ENCODE results near the gene ZNF365. TPM values are rescaled to one million over a fixed set of nuclear protein-coding genes. Genes with fewer than 3 reads are reported as not detected.

Gene ZNF365, protein sequence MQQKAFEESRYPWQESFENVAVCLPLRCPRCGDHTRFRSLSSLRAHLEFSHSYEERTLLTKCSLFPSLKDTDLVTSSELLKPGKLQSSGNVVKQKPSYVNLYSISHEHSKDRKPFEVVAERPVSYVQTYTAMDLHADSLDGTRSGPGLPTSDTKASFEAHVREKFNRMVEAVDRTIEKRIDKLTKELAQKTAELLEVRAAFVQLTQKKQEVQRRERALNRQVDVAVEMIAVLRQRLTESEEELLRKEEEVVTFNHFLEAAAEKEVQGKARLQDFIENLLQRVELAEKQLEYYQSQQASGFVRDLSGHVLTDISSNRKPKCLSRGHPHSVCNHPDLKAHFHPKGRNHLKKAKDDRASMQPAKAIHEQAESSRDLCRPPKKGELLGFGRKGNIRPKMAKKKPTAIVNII
- total RNA-seq (2014; rRNA removed; shearing (Covaris generic); ENCODE audit: low replicate concordance): not detected in 2 replicates

DNA sequence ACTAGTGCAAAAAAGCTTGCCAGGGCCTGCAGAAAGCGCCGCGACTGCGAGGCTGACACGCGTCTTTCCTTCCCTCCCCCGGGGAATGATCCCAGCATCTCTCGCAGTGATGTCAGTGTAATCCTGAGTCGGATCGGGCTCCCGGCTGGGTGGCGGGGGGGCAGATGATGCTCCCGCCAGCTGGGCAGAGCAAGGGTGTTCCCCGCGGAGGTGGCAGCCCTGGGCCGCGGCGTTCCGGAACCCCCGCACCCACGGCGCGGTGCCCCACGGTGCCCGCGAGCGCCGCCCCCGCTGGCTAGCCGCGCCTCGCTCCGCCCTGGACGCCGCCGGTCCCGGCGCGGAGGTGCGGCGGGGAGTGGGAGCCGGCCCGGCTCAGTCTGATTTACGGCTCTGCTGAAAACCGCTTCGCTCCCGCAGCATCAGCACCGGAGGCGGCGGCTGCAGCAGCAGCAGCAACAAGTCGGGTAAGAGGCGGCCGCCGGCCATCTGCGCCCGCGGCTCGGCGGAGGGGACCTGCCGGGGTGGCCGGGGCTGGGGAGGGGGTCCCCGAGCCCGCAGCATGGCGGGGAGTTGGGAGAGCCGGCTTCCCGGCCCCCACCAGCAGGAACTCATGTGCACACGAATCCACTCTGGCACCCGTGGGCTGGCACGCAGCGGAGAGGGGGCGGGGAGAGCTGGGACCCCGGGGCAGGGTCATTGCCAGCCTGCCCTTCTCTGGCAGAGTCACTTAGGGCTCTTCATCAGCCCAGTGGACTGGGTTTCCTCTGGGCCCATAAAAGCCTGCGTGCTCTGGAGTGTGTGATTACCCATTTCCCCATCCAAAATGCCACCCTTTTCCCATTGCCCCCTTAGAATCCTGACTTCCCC is at the start of gene ZNF365:
ZNF365 (plus strand) TSS at position 375 of the 867 bp plus-strand sequence. CDS start 1,825 bp downstream, outside the sequence.
- no peak within 1 kb of the TSS for H3K4me3 ChIP-seq (ENCODE audit: low read length)
- H4K20me1 ChIP-seq (ENCODE audit: insufficient read depth, low read depth, low read length): no peaks in the 10 kb centered on the region
- no peak for DNase-seq
- H3K9ac ChIP-seq (ENCODE audit: low read length): no peak within 1 kb of the TSS
- H3K9me2 ChIP-seq (replicated peaks; ENCODE audit: insufficient read depth, low read length): no peaks in the 10 kb centered on the region
- no peak within 1 kb of the TSS for H2AFZ ChIP-seq (ENCODE audit: low read length)
- no peaks in the 10 kb centered on the region for H3K27me3 ChIP-seq (ENCODE audit: low read length)
- H3K27ac ChIP-seq (ENCODE audit: low read length): no peak within 1 kb of the TSS
- H3K4me2 ChIP-seq (ENCODE audit: low read depth, low read length, poor library complexity, severe bottlenecking): no peak within 1 kb of the TSS
- H3K79me2 ChIP-seq (ENCODE audit: low read length): no peaks in the 10 kb centered on the region
- no peaks in the 10 kb centered on the region for H3K4me1 ChIP-seq (ENCODE audit: low read length)
- H3K36me3 ChIP-seq (ENCODE audit: insufficient read depth, low read length): no peaks in the 10 kb centered on the region
- H3K9me3 ChIP-seq (ENCODE audit: low read length): no peaks in the 10 kb centered on the region

DNA sequence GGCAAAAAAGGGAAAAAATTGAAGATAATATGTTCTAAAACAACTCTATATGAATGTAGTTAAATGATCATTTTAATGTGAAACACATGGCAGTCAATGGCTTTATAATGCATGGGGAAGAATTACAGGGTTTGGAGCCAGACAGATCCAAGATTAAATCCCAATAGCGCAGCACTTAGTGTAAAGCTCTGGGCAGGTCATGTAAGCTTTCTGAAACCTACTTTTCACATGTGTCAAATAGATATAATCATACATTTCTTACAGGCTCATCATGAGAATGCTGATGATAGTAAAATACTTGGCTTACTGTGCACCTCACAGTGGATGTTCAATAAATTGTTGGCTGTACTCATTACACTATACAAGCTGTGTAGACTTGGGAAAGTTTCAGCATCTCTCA is 48.0 kb upstream of the ZNF365 start:
- Histone ChIP-seq H3K4me3 (ENCODE audit: low read length) (no peak overlapping the region), H3K27ac (ENCODE audit: low read length) (no peak overlapping the region), H2AFZ (ENCODE audit: low read length) (no peak overlapping the region), H3K4me2 (ENCODE audit: low read depth, low read length, poor library complexity, severe bottlenecking) (no peak overlapping the region), H3K27me3 (ENCODE audit: low read length) (no peaks in the 10 kb centered on the region), H3K9ac (ENCODE audit: low read length) (no peak overlapping the region), H3K9me2 (replicated peaks; ENCODE audit: insufficient read depth, low read length) (no peaks in the 10 kb centered on the region), H3K4me1 (ENCODE audit: low read length) (no peaks in the 10 kb centered on the region), H3K9me3 (ENCODE audit: low read length) (no peaks in the 10 kb centered on the region), H4K20me1 (ENCODE audit: insufficient read depth, low read depth, low read length) (no peaks in the 10 kb centered on the region), H3K79me2 (ENCODE audit: low read length) (no peaks in the 10 kb centered on the region), H3K36me3 (ENCODE audit: insufficient read depth, low read length) (no peaks in the 10 kb centered on the region)
- no peak for DNase-seq

DNA sequence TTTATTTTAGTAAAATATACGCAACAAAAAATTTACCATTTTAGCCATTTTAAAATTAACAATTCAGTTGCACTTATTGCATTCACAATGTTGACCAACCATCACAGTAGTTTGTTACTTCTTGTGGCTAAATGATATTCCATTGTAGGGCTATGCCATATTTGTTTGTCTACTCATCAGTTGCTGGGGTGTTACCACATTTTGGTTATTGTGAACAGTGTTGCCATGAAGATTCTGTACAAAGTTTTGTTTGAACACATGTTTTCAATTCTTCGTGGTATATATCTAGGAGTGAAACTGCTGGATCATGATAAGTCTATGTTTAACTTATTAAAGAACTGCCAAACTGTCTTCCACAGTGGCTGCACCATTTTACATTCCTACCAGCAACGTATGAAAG is 46.3 kb upstream of the ZNF365 start:
- Histone ChIP-seq H4K20me1 (ENCODE audit: insufficient read depth, low read depth, low read length) (no peaks in the 10 kb centered on the region), H3K4me3 (ENCODE audit: low read length) (no peak overlapping the region), H3K4me2 (ENCODE audit: low read depth, low read length, poor library complexity, severe bottlenecking) (no peak overlapping the region), H3K79me2 (ENCODE audit: low read length) (no peaks in the 10 kb centered on the region), H3K9me2 (replicated peaks; ENCODE audit: insufficient read depth, low read length) (no peaks in the 10 kb centered on the region), H3K4me1 (ENCODE audit: low read length) (no peaks in the 10 kb centered on the region), H3K36me3 (ENCODE audit: insufficient read depth, low read length) (no peaks in the 10 kb centered on the region), H3K9me3 (ENCODE audit: low read length) (no peaks in the 10 kb centered on the region), H3K27ac (ENCODE audit: low read length) (no peak overlapping the region), H3K27me3 (ENCODE audit: low read length) (no peaks in the 10 kb centered on the region), H2AFZ (ENCODE audit: low read length) (no peak overlapping the region), H3K9ac (ENCODE audit: low read length) (no peak overlapping the region)
- DNase-seq: no peak

DNA sequence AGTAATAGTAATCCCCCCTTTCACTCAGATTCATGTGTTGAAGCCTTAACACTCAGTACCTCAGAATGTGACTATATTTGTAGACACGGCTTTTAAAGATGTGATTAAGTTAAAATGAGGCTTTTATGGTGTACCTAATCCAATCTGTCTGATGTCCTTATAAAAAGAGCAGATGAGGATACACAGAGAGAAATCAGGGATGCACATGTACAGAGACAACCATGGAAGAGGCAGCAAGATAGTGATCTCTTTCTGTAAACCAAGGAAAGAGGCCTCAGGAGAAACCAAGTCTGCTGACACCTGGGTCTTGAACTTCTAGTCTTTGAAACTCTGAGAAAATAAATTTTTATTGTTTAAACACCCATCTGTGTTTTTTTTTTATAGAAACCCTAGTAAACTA is 44.0 kb upstream of the ZNF365 start:
- Histone ChIP-seq H3K4me3 (ENCODE audit: low read length) (no peak overlapping the region), H3K27ac (ENCODE audit: low read length) (no peak overlapping the region), H3K4me2 (ENCODE audit: low read depth, low read length, poor library complexity, severe bottlenecking) (no peak overlapping the region), H3K36me3 (ENCODE audit: insufficient read depth, low read length) (no peaks in the 10 kb centered on the region), H3K79me2 (ENCODE audit: low read length) (no peaks in the 10 kb centered on the region), H3K9ac (ENCODE audit: low read length) (no peak overlapping the region), H3K9me3 (ENCODE audit: low read length) (no peaks in the 10 kb centered on the region), H3K9me2 (replicated peaks; ENCODE audit: insufficient read depth, low read length) (no peaks in the 10 kb centered on the region), H3K27me3 (ENCODE audit: low read length) (no peaks in the 10 kb centered on the region; the same call in 1 of the 2 replicates), H3K4me1 (ENCODE audit: low read length) (no peaks in the 10 kb centered on the region), H2AFZ (ENCODE audit: low read length) (no peak overlapping the region), H4K20me1 (ENCODE audit: insufficient read depth, low read depth, low read length) (no peaks in the 10 kb centered on the region)
- DNase-seq: no peak

DNA sequence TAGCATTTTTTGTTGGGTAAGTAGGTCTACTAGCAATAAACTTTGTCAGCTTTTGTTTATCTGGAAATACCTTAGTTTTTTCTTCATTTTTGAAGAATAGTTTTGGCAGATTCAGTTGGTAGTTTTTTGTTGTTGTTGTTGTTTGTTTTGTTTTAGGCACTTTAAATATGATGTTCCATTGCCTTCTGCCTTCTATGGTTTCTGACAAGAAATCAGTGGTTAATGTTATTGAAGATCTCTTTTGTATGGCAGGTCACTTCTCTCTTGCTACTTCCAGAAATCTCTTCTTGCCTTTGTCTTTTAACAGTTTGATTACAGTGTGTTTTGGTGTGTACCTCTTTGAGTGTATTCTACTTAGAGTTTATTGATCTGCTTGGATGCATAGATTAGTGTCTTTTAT is 41.8 kb upstream of the ZNF365 start:
- H3K36me3 ChIP-seq (ENCODE audit: insufficient read depth, low read length): no peaks in the 10 kb centered on the region
- no peaks in the 10 kb centered on the region; the same call in 1 of the 2 replicates for H3K27me3 ChIP-seq (ENCODE audit: low read length)
- no peaks in the 10 kb centered on the region for H3K4me1 ChIP-seq (ENCODE audit: low read length)
- H3K4me3 ChIP-seq (ENCODE audit: low read length): no peak overlapping the region
- H2AFZ ChIP-seq (ENCODE audit: low read length): no peak overlapping the region
- H3K4me2 ChIP-seq (ENCODE audit: low read depth, low read length, poor library complexity, severe bottlenecking): no peak overlapping the region
- H3K9me3 ChIP-seq (ENCODE audit: low read length): no peaks in the 10 kb centered on the region
- DNase-seq: no peak
- no peaks in the 10 kb centered on the region for H3K9me2 ChIP-seq (replicated peaks; ENCODE audit: insufficient read depth, low read length)
- H3K27ac ChIP-seq (ENCODE audit: low read length): no peak overlapping the region
- H3K9ac ChIP-seq (ENCODE audit: low read length): no peak overlapping the region
- H3K79me2 ChIP-seq (ENCODE audit: low read length): no peaks in the 10 kb centered on the region
- no peaks in the 10 kb centered on the region for H4K20me1 ChIP-seq (ENCODE audit: insufficient read depth, low read depth, low read length)

DNA sequence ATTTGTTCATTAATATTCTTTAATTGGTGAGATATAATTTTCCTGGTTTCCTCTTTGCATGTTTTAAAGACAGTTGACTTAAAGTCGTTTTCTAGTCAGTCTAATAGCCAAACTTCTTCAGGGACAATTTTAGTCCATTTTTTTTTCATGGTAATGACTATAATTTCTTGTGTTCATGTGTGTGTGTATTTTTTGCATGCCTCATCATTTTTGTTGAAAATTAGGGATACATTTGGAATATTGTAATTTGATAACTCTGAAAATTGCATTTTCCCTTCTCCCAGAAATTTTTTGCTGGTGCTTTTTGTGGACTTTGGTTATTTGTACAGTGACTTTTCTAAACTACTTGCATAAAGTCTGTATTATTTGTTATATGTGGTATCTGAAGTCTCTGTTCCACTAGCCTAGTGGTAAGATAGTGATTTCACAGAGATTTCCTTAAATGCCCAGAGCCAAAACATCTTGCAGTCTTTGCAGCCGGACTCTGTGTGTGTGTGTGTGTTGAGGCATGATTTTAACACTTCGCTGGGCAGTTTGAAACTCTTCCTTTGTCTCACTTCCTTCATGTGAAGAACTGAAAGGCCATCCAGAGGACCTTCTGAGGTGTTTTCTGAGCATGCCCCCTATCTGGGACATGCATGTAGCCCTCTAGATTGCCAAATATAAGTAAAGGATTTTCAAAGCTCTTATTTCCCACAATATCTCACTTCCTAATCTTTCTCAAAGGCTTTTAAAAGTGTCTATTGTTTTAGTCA is 40.9 kb upstream of the ZNF365 start:
- Histone ChIP-seq H3K9ac (ENCODE audit: low read length) (no peak overlapping the region), H3K4me2 (ENCODE audit: low read depth, low read length, poor library complexity, severe bottlenecking) (no peak overlapping the region), H3K27me3 (ENCODE audit: low read length) (no peaks in the 10 kb centered on the region; the same call in 1 of the 2 replicates), H3K9me3 (ENCODE audit: low read length) (no peaks in the 10 kb centered on the region), H3K36me3 (ENCODE audit: insufficient read depth, low read length) (no peaks in the 10 kb centered on the region), H4K20me1 (ENCODE audit: insufficient read depth, low read depth, low read length) (no peaks in the 10 kb centered on the region), H3K9me2 (replicated peaks; ENCODE audit: insufficient read depth, low read length) (no peaks in the 10 kb centered on the region), H2AFZ (ENCODE audit: low read length) (no peak overlapping the region), H3K4me1 (ENCODE audit: low read length) (no peaks in the 10 kb centered on the region), H3K79me2 (ENCODE audit: low read length) (no peaks in the 10 kb centered on the region), H3K27ac (ENCODE audit: low read length) (no peak overlapping the region), H3K4me3 (ENCODE audit: low read length) (no peak overlapping the region)
- DNase-seq: no peak

DNA sequence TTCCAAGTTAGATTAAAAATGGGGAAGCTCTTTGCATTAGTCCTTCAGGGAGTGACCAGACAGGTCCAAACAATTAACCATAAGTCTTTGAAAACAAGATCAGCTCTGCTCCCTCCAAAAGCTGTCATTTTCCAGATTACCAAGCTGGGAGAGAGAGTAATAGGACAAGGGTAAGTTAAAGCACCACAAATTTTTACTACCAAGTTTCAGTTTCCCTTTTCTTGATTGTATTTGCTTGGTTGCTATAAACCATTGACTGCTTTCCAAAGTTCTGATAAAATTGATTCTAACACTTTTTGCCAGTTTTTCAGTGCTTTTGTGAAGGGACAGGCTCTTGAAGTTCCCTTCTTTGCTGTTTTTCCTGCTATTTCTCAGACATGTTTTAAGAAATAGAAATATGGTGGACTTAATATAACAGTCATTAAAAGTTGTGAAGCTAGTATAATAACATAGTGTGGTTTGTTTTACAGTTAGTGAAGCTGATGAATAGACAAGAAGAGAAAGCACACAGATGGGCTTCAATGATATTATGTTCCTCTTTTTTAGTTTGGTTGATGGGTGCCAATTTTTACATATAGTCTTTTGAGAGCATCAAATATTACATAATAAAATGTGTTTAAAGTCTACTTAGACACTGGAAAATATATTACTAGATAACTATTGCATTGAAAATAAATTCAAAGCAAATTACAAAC is 40.0 kb upstream of the ZNF365 start:
- DNase-seq: no peak
- Histone ChIP-seq H3K9me2 (replicated peaks; ENCODE audit: insufficient read depth, low read length) (no peaks in the 10 kb centered on the region), H4K20me1 (ENCODE audit: insufficient read depth, low read depth, low read length) (no peaks in the 10 kb centered on the region), H3K9ac (ENCODE audit: low read length) (no peak overlapping the region), H3K4me3 (ENCODE audit: low read length) (no peak overlapping the region), H3K9me3 (ENCODE audit: low read length) (no peaks in the 10 kb centered on the region), H3K27me3 (ENCODE audit: low read length) (no peaks in the 10 kb centered on the region; the same call in 1 of the 2 replicates), H3K36me3 (ENCODE audit: insufficient read depth, low read length) (no peaks in the 10 kb centered on the region), H3K4me1 (ENCODE audit: low read length) (no peaks in the 10 kb centered on the region), H2AFZ (ENCODE audit: low read length) (no peak overlapping the region), H3K79me2 (ENCODE audit: low read length) (no peaks in the 10 kb centered on the region), H3K4me2 (ENCODE audit: low read depth, low read length, poor library complexity, severe bottlenecking) (no peak overlapping the region), H3K27ac (ENCODE audit: low read length) (no peak overlapping the region)

All from Karpas-422 (cell line).